Fibroblast of the conjunctiva (primary cell): Measurements from ENCODE around the gene SHQ1.
"Not testable (repeated sequence)": the region's sequence is repeated elsewhere in the genome, so short reads cannot be mapped to it uniquely, and the experiment has no call there.

ENCODE experiments used
- DNase-seq: peaks from one replicate; pipeline ENCODE4 v3.0.0-alpha.2; 2010; ENCODE audit warnings: low read depth

SHQ1 gene

DNA sequence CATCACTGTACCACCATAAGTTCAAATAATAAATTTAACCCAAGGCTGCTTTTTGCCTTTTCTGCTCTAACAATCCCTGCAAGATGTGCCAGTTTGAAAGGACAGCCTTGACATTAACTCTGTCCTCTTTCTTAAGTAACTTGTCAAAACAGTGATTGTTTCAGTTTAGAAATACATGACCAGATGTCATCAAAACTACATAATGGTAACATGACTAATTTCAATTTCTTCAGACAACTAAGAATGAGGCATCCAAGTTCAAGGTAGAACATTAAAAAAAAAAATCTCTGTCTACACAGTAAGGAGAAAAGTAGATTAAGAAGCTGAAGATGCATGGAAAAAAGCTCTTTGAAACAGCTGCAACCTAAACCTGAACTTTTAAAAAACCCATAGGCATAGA lies 47.4 kb downstream of the SHQ1 start:
- DNase-seq, result no peak

DNA sequence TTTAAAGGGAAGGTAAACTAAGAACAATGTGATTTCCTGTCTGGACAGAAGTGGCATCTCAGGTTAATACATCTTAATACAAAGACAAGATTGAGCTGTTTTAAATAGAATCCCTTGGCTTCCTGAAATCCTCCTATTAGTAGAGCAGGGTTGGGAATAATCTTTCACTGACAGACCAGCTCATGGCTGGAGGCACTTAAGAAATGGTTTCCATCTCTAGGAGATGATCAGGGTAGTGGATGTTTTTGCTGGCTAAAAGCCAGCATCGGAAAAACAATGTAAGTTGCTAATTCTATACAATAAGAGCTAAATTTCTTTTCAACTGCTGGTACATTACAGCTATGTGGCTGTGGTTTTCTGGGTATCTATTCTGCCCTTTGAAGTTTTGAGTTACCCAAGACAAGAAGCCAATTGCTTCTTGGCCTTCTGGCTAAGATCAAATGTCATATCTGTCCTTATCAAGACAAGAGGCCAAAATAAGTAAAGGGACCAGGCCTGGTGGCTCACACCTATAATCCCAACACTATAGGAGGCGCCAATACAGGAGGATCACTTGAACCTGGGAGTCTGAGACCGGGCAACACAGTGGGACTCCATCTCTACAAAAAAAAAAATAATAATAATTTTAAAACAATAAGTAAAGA lies 49.6 kb downstream of the SHQ1 start:
- no peak for DNase-seq

DNA sequence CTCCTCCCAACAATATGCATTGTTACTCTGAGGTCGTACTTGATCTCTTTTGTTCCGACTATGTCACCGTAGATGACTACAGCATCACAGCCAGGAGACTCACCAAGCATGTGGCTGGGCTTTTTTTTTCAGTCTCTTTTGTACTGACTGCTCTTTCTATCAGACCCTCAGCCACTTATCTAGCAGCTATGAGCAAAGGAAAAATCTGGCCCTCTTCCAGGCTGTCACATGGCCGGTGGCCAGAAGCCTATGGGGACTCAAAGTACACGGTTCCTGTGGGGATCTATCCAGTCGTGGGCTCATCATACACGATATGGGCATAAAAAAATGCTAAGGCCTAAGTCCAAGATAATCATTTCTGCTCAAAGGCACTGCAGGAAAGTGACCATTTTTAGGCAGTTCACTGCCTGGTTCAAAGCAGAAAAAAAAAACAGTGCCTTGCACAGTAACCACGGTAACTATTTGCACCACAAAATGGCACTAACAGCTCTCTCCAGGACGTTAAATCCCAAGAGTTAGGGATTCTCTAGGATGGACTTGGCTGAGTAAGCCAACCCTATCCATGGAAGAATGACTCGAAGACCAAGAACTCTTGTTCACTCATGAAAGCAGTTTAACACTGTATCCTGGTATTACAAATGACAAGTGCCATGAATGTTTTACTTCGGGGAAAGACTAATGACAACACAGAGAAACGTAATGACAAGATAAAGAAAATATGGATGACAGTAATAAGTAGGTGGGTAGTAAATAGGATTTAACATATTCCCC lies 50.3 kb downstream of the SHQ1 start:
- DNase-seq, result no peak

DNA sequence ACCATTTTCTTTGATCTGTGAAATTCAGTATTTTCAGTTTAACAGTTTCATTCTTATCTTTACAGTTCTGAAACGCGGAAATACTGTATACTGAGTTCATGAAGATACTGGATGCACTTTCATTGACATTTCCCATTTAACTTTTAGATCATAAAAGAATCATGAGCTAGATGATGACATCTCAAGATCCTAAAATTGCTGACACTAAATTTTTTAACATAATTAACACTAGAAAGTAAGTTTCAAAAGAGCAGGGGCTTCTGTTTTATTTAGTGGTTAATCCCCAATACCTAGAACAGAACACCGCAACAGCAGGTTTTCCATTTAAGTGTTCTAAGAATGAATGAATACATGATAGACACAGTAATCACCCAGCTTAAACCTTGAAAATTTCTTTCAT lies 54.2 kb downstream of the SHQ1 start:
- no peak for DNase-seq

DNA sequence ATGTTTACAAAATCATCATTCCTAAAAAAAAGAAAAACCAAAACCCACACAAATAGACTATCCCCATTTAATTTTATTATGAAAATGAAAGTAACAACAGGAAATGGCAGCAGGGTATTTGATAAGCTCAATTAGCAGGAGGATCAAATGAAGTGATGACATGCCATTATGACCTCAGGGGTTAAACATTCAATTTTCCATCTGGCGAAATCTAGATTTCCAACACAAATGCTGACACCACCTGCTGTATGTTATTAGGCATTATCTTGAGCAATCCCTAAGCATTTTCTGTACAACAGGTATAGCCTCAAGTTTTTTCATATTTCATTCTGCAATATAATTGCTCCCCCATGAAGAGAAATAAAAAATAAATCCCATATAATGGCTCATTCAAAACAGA lies 57.1 kb downstream of the SHQ1 start:
- DNase-seq, result no peak

DNA sequence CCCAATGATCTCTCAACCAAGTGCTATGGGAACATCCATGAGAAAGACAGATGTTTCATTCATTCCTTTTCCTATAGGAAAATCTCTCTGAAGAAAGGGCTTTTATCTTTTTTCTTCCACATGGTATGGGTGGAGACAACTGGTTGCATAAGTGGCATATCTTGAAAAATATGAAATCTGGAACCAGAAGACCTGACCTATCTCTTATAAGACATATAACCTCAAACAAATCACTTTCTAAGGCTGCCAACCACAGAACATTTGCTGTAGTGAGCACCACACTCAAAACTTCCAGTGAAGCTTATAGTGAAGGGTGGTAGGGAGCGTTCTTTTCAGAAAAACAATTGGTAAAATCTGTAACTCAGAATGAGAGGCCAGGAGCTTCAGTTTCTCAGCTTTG lies 58.5 kb downstream of the SHQ1 start:
- no peak for DNase-seq

GRCh38 chr3:72788232-72788631 lies 60.0 kb downstream of the SHQ1 start:
- DNase-seq, result not testable (repeated sequence)

- no peak for DNase-seq
Observed at GRCh38 chr3:72786668-72787067, 61.6 kb downstream of the SHQ1 start.

GRCh38 chr3:72784226-72784625 lies 64.0 kb downstream of the SHQ1 start:
- no peak for DNase-seq

DNA sequence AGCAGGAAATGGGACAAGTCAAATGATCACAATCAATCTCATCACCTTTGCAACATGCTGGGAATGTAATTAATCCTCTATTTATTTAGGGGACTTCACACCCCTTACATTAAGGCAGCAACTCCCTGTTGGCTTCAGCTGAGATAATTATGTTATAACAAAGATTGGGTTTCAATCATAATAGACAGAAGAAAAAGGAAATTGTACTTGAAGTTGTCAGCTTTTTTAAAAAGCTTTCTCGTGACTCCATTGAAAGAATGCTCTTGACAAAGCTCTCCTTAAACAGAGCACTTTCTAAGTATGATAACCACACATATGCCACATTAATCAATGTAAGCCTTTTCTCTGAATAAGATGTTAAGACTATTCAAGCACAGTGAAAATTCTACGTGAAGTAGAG lies 65.7 kb downstream of the SHQ1 start:
- no peak for DNase-seq

- DNase-seq, result no peak
Observed at GRCh38 chr3:72769758-72770540, 78.3 kb downstream of the SHQ1 start.

DNA sequence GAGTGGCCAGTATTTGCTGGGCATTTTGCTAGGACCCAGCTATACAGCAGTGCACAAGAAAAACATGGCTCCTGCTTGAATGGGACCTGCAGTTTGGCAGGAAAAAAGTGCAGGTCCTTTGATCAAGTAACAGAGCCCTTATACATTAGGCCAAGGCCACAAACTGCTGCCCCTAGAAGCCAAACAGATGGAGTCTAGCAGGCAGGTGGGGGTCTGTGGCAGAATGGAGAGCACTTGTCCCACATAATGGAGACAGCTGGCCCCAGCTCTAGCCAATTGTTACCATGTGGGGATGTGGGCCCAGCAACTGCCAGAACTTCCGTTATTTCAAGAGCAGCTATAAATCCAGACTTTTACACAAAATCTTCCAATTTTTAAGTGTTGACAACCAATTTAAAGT lies 79.3 kb downstream of the SHQ1 start:
- no peak for DNase-seq

GRCh38 chr3:72768481-72768880 lies 79.8 kb downstream of the SHQ1 start:
- DNase-seq, result no peak

DNA sequence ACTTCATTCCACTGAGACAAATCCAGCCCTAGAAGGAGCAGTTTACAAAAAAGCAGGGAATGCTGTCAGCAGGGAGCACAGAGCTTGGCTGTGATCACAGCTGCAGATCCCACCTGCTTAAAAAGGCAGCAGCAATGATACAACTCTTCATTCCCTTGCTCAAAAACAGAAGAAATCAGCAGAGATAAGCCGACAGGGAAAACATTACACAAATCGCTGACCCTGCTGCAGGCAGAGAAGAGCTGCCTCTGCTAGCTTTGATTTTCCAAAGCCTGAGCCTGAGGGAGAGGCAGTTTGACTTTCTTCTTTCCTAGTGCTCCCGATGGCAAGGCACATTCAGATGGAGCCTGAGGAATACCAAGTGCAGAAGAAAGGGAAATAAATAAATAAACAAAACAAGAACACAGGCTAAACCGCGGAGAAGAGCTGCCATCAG lies 80.2 kb downstream of the SHQ1 start:
- no peak for DNase-seq

DNA sequence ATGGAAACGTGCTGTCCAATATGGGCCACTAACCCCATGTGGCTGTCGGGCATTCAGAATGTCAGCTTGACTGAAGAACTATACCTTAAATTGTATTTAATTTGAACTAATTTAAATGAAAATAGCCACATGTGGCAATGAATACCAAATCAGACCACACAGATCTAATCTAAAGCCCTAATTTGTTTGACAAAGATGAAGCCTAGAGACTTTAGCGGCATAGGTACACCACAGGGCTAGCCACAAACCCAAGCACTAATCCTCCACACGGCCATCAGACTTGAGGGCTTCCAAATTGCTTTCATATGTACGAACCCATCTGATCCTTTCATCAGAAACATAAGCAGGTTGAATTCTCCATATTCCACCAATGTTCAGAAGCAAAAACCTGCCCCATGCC lies 81.4 kb downstream of the SHQ1 start:
- no peak for DNase-seq

GRCh38 chr3:72763751-72764440 lies 84.3 kb downstream of the SHQ1 start:
- no peak for DNase-seq

DNA sequence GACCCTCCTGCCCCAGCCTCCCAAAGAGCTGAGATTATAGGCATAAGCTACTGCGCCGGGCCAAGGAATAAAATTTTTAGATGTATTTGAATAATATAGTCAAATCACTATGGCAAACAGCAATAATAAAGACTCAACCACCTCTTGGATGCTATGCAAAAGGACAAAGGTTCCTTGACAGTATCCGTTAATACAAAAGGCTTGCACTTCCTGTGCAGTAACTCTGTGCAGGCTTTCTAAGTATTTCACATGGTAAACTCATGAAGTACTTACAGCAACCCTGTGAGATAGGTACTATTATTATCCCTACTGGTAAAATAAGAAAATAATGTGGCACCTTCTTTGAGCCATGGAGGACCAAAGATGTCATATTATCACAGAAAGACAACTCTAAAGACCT lies 86.8 kb downstream of the SHQ1 start:
- DNase-seq, result no peak

GRCh38 chr3:72760225-72760624 lies 88.0 kb downstream of the SHQ1 start:
- no peak for DNase-seq

GRCh38 chr3:72756900-72757299 lies 91.3 kb downstream of the SHQ1 start:
- no peak for DNase-seq

GRCh38 chr3:72754582-72754981 lies 93.7 kb downstream of the SHQ1 start:
- no peak for DNase-seq

GRCh38 chr3:72753495-72753894 lies 94.8 kb downstream of the SHQ1 start:
- DNase-seq, result no peak

GRCh38 chr3:72750405-72750965 lies 97.8 kb downstream of the SHQ1 start:
- no peak for DNase-seq
